ENCODE data around the gene SLC51A.

Gene SLC51A

GRCh38 chr3:196260784-196261183 lies 44.5 kb downstream of the SLC51A start:
- DNase-seq (ENCODE audit: low spot score), result no peak
- in situ Hi-C loops (cut with MboI; ENCODE audit: low pct_unique_long_range_greater_than_20kb, low sequenced_read_pairs, unreplicated experiment), result loop anchor here (25.0 kb wide), 1 partner anchor 227 kb away; no protein-coding TSS in a partner anchor
- no peak for TF ChIP-seq CTCF (IDR thresholded peaks at IDR 0.05; ENCODE audit: extremely low read depth, insufficient read depth, missing control alignments)

GRCh38 chr3:196263819-196264218 lies 47.5 kb downstream of the SLC51A start:
- in situ Hi-C loops (cut with MboI; ENCODE audit: low pct_unique_long_range_greater_than_20kb, low sequenced_read_pairs, unreplicated experiment), result loop anchor here (25.0 kb wide), 1 partner anchor 223 kb away; no protein-coding TSS in a partner anchor
- TF ChIP-seq CTCF (IDR thresholded peaks at IDR 0.05; ENCODE audit: extremely low read depth, insufficient read depth, missing control alignments), result no peak
- DNase-seq (ENCODE audit: low spot score), result no peak

GRCh38 chr3:196268284-196269163 lies 52.2 kb downstream of the SLC51A start:
- in situ Hi-C loops (cut with MboI; ENCODE audit: low pct_unique_long_range_greater_than_20kb, low sequenced_read_pairs, unreplicated experiment), result loop anchor here (25.0 kb wide), 1 partner anchor 219 kb away; no protein-coding TSS in a partner anchor
- no peak for TF ChIP-seq CTCF (IDR thresholded peaks at IDR 0.05; ENCODE audit: extremely low read depth, insufficient read depth, missing control alignments)
- DNase-seq (ENCODE audit: low spot score), result no peak

GRCh38 chr3:196270499-196270898 lies 54.2 kb downstream of the SLC51A start:
- no peak for TF ChIP-seq CTCF (IDR thresholded peaks at IDR 0.05; ENCODE audit: extremely low read depth, insufficient read depth, missing control alignments)
- in situ Hi-C loops (cut with MboI; ENCODE audit: low pct_unique_long_range_greater_than_20kb, low sequenced_read_pairs, unreplicated experiment), result loop anchor here (25.0 kb wide), 1 partner anchor 217 kb away; no protein-coding TSS in a partner anchor
- no peak for DNase-seq (ENCODE audit: low spot score)

- in situ Hi-C loops (cut with MboI; ENCODE audit: low pct_unique_long_range_greater_than_20kb, low sequenced_read_pairs, unreplicated experiment), result loop anchor here (25.0 kb wide), 1 partner anchor 214 kb away; no protein-coding TSS in a partner anchor
- DNase-seq (ENCODE audit: low spot score), result no peak
- no peak for TF ChIP-seq CTCF (IDR thresholded peaks at IDR 0.05; ENCODE audit: extremely low read depth, insufficient read depth, missing control alignments)
Measured at GRCh38 chr3:196272826-196273225, 56.5 kb downstream of the SLC51A start.

- in situ Hi-C loops (cut with MboI; ENCODE audit: low pct_unique_long_range_greater_than_20kb, low sequenced_read_pairs, unreplicated experiment), result loop anchor here (25.0 kb wide), 1 partner anchor 214 kb away; no protein-coding TSS in a partner anchor
- no peak for DNase-seq (ENCODE audit: low spot score)
- TF ChIP-seq CTCF (IDR thresholded peaks at IDR 0.05; ENCODE audit: extremely low read depth, insufficient read depth, missing control alignments), result no peak
Measured at GRCh38 chr3:196273655-196274054, 57.3 kb downstream of the SLC51A start.

All from GM13977 (cell line).